Activated naive CD8-positive, alpha-beta T cell treated with anti-CD3 and anti-CD28 coated beads, Interleukin-2, amount 10 ng/mL, durations not matched to agents 7 days and 5 days (primary cell): Measurements from ENCODE around the gene KLHDC2. TPM values are rescaled to one million over a fixed set of nuclear protein-coding genes. Genes with fewer than 3 reads are reported as not detected.
"Not testable (repeated sequence)": the region's sequence is repeated elsewhere in the genome, so short reads cannot be mapped to it uniquely, and the experiment has no call there.

Experiments used
- ATAC-seq: fragments of 150-1000 bp; cut with Tn5 transposase; one replicate; pipeline ENCODE4 v1.10.0; 2021; ENCODE audit warnings: low read depth, moderate library complexity
- POLR2A ChIA-PET: fragments of 350-600 bp; sonication (Branson Sonifier 250); formaldehyde crosslinking; loops from one replicate; lab custom pipeline; 2021; ENCODE audit warnings: antibody characterized with exemption; lab: Charles Lee
- DNase-seq: peaks from one replicate; pipeline ENCODE4 v3.0.0; 2021
- H3K27ac Mint-ChIP-seq: one replicate; pipeline ENCODE4 v1.8.0; 2022; ENCODE audit warnings: mild to moderate bottlenecking, mixed read lengths
- H3K27me3 Mint-ChIP-seq: one replicate; pipeline ENCODE4 v1.8.0; 2022; ENCODE audit warnings: mild to moderate bottlenecking, moderate library complexity, mixed read lengths
- H3K36me3 Mint-ChIP-seq: one replicate; pipeline ENCODE4 v1.8.0; 2021; ENCODE audit warnings: mild to moderate bottlenecking, mixed read lengths
- H3K4me1 Mint-ChIP-seq: one replicate; pipeline ENCODE4 v1.8.0; 2021; ENCODE audit warnings: mixed read lengths
- H3K4me3 Mint-ChIP-seq: one replicate; pipeline ENCODE4 v1.8.0; 2022; ENCODE audit warnings: mild to moderate bottlenecking, moderate library complexity, mixed read lengths
- H3K9me3 Mint-ChIP-seq: one replicate; pipeline ENCODE4 v1.8.0; 2021; ENCODE audit warnings: mixed read lengths
- total RNA-seq, 2 experiments: library from RNA; stranded (reverse); gene quantifications; one replicate each; pipeline ENCODE4 v1.2.3, GENCODE V29; 2021

KLHDC2 gene
- total RNA-seq, 2 experiments from 2014 or later = 43.6 to 44.1 TPM

DNA sequence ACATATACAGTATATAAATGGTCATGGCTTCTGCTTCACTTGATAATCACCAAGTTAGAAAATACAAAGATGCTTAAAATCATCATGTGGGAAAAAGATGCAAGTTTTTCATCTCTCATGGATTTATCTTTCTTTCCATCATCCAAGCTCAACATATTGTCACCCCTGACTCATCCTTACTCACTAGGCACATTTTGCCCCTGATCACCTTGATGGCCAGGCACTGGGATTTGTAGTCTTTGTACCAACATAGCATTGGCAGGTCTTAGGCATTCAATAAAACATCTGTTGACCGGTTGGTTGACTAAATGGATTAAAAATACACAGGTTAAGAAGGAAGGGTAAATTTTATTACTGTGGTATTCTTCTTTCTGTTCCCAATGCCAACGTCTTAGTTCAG, 28.1 kb downstream of the KLHDC2 start:
- Mint-ChIP-seq H3K27me3 (no peaks in the 10 kb centered on the region), H3K4me1 (no peaks in the 10 kb centered on the region), H3K36me3 (peaks cover 35% of the 10 kb centered on the region), H3K4me3 (no peak overlapping the region), H3K27ac (no peak overlapping the region), H3K9me3 (no peaks in the 10 kb centered on the region)
- DNase-seq (no peak), ATAC-seq (no peak)
- POLR2A ChIA-PET = no interaction called here

DNA sequence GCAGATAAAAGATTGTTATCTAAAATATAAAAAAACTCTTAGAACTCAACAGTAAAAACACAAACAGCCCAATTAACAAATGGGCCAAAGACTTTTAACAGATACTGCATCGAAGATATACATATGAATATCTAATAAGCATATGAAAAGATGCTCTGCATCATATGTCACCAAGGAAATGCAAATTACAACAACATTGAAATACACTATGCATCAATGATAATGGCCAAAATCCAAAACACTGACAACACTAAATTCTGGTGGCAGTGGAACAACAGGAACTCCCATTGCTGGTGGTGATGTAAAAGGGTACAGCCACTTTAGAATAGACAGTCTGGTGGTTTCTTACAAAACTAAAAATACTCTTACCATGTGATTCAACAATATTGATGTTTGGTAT, 40.8 kb downstream of the KLHDC2 start:
- ATAC-seq (no peak), DNase-seq (no peak)
- POLR2A ChIA-PET = no interaction called here
- Mint-ChIP-seq H3K27me3 (no peaks in the 10 kb centered on the region), H3K4me3 (no peak overlapping the region), H3K4me1 (peaks cover 7% of the 10 kb centered on the region), H3K9me3 (peaks cover 1% of the 10 kb centered on the region), H3K27ac (no peak overlapping the region), H3K36me3 (peaks cover 50% of the 10 kb centered on the region)

DNA sequence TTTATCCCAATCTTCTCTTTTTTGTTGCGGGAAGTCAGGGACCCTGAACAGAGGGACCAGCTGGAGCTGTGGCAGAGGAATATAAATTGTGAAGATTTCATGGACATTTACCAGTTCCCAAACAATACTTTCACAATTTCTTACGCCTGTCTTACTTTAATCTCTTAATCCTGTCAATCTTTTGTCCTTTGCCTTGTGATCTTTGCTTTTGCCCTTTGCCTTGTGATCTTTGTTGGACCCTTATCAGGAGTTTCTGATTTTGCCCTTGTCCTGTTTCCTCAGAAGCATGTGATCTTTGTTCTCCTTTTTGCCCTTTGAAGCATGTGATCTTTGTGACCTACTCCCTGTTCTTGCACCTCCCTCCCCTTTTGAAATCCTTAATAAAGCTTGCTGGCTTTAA, 48.2 kb downstream of the KLHDC2 start:
- peaks cover 75% of the 10 kb centered on the region for H3K36me3 Mint-ChIP-seq
- DNase-seq, H3K4me3 Mint-ChIP-seq, H3K4me1 Mint-ChIP-seq, H3K9me3 Mint-ChIP-seq, H3K27ac Mint-ChIP-seq, ATAC-seq, POLR2A ChIA-PET, H3K27me3 Mint-ChIP-seq: not testable (repeated sequence)

DNA sequence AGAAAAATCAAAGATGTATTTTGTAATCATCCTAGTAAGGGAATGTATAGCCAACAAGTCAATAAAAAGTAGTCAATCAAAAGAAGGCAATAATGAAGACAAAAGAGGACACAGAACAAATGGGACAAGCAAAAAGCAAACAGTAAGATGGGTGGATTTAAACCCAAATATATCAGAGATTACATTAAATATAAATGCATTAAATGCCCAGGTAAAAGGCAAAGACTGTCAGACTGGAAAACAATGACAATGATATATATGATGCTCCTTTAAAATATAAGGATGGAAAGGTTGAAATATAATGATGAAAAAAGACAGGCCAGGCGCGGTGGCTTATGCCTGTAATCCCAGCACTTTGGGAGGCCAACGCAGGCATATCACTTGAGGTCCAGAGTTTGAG, 48.9 kb downstream of the KLHDC2 start:
- ATAC-seq (no peak), DNase-seq (no peak)
- Mint-ChIP-seq H3K27ac (no peak overlapping the region), H3K36me3 (peaks cover 71% of the 10 kb centered on the region), H3K9me3 (peaks cover 8% of the 10 kb centered on the region), H3K4me1 (no peaks in the 10 kb centered on the region), H3K27me3 (no peaks in the 10 kb centered on the region), H3K4me3 (no peak overlapping the region)
- POLR2A ChIA-PET = no interaction called here

DNA sequence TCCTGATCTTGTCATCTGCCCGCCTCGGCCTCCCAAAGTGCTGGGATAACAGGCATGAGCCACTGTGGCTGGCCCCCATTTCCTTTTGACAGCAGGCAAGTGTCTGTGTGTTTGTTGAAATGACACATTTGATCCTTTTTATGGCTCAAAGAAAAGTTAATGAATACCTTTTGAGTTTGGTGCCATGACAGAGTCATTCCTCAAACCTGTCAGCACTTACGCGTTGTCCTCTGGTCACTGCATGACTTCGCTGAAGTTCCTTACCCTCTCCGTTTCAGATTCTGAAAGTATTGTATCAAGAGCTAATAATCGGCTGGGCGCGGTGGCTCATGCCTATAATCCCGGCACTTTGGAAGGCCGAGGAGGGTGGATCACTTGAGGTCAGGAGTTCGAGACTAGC, 52.2 kb downstream of the KLHDC2 start:
- no peak overlapping the region for H3K27ac Mint-ChIP-seq
- POLR2A ChIA-PET = no interaction called here

DNA sequence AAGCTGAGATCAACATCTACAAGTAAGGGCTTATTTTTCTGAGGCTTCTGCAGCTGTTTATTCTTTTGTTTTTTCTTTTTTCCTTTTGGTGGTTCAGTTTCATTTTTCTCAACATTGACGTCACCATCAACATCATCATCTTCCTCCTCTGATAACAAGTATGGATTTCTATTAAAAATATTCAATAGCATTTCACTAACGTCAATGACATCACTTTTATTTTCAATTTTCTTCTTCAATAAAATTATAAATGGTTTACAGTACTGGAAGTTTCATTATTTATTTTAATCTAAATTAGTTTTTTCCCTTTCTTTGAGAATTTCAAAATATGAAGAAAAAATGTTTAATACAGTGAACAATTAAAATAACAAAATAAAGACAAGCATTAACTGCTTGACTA, 60.7 kb downstream of the KLHDC2 start:
- Mint-ChIP-seq H3K4me3 (no peak overlapping the region), H3K4me1 (peaks cover 8% of the 10 kb centered on the region), H3K27me3 (no peaks in the 10 kb centered on the region), H3K27ac (no peak overlapping the region), H3K9me3 (no peaks in the 10 kb centered on the region), H3K36me3 (peaks cover 43% of the 10 kb centered on the region)
- DNase-seq (no peak), ATAC-seq (no peak)
- POLR2A ChIA-PET = interaction anchor here (2.6 kb wide), 1 partner anchor 194 kb away, joined by 8 read pairs; the partner anchor contains the start of gene DNAAF2

More for the DNA sequence above, 52.2 kb downstream of the KLHDC2 start:
- Mint-ChIP-seq H3K27me3 (no peaks in the 10 kb centered on the region), H3K36me3 (peaks cover 61% of the 10 kb centered on the region), H3K9me3 (peaks cover 6% of the 10 kb centered on the region), H3K4me1 (no peaks in the 10 kb centered on the region), H3K4me3 (no peak overlapping the region)
- ATAC-seq (no peak), DNase-seq (no peak)

Other genes starting within 250 kb of the KLHDC2 start
- 1,000 to 10,000 TPM; 1,762 to 1,786 TPM for gene RPS29, start 181.8 kb upstream of the KLHDC2 start, total RNA-seq
- 10 to 100 TPM; 43.7 to 44.3 TPM for gene LRR1, start 169.2 kb upstream of the KLHDC2 start, total RNA-seq
- gene RPL36AL, start 147.5 kb upstream of the KLHDC2 start, total RNA-seq = 100 to 1,000 TPM; 238 to 254 TPM
- 10 to 100 TPM; 54.6 to 55.0 TPM for gene MGAT2, start 147.4 kb upstream of the KLHDC2 start, total RNA-seq
- gene DNAAF2, start 132.9 kb upstream of the KLHDC2 start, total RNA-seq = 1 to 10 TPM; 8.0 to 8.2 TPM
- 10 to 100 TPM; 24.0 to 25.5 TPM for gene POLE2, start 79.9 kb upstream of the KLHDC2 start, total RNA-seq
- gene KLHDC1, start 75.0 kb upstream of the KLHDC2 start, total RNA-seq = 1 to 10 TPM; 4.6 to 5.6 TPM
- 10 to 100 TPM; 90.1 to 91.1 TPM for gene NEMF, start 84.6 kb downstream of the KLHDC2 start, total RNA-seq
- gene ARF6, start 124.9 kb downstream of the KLHDC2 start, total RNA-seq = 100 to 1,000 TPM; 162 to 169 TPM